ENCODE data around the gene ATRX.

DNA sequence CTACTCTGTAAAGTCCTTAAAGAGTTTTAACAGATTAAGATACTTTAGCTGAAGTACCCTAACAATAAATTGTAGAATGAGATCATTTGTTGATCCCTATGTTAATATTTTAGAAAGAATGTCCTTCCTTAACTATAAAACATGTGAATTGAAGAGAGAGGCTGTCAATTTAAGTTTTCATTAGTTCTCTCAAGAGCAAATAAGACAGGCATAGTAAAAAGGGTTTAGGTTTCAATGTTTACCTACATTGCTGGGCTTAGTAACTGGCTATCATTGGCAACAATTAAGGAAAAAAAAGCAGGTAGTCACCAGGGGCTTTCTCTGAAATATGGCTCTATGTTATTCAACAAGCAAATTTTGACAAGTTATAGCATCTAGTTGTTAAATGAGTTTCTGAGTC lies 91.5 kb downstream of the ATRX start:
- TF ChIP-seq, protein P1, sequence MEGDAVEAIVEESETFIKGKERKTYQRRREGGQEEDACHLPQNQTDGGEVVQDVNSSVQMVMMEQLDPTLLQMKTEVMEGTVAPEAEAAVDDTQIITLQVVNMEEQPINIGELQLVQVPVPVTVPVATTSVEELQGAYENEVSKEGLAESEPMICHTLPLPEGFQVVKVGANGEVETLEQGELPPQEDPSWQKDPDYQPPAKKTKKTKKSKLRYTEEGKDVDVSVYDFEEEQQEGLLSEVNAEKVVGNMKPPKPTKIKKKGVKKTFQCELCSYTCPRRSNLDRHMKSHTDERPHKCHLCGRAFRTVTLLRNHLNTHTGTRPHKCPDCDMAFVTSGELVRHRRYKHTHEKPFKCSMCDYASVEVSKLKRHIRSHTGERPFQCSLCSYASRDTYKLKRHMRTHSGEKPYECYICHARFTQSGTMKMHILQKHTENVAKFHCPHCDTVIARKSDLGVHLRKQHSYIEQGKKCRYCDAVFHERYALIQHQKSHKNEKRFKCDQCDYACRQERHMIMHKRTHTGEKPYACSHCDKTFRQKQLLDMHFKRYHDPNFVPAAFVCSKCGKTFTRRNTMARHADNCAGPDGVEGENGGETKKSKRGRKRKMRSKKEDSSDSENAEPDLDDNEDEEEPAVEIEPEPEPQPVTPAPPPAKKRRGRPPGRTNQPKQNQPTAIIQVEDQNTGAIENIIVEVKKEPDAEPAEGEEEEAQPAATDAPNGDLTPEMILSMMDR (IDR thresholded peaks at IDR 0.05): no peak
- TF ChIP-seq POLR2A (IDR thresholded peaks at IDR 0.05): no peak
